ENCODE measurements around the gene CACNA1D.
A peak's percentile ranks its signal among the peaks of the same experiment; 100 is the strongest.

The CACNA1D gene

DNA sequence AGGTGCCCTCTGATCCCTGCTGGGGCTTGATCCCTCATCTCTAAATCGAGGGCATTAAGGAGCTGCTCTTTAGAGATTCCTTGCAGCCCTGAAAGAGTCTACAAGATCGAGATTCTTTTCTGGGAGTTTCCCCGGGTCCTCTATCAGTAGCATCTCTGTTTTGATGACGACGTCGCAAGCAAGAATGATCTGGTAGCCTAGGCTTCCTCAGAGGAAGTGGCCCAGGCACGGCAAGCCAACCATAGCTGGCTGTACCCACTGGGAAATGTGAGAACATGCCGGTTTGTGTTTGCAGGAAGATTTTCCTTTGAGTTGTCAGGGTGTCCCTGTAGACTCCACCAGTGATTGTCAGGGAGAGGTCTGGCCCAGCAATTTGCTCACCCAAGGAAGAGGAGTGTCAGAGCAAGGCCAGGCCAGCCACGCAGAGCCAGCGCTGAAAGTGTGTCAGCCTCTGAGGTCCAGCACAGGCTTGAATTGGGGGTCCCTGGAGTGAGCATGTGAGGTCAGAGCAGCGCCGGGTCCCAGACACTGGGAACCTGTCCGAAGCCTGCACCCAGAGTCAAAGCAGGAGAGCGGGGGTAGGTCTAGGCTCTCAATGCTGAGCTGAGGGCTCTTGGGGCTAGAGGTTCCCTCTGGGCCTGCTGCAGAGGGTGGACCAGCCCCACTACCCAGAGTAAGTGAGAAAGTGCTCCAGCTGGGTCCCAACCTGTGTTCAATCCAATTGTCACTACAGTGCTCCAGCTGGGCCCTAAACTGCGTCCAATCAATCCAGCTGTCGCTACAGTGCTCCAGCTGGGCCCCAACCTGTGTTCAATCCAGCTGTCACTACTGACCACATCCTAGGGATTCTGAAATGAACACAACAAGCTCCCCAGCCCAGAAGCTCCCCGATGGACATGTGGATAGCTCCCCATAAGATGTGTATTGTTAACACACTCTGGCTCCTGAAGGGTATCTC lies 256.1 kb downstream of the CACNA1D start:
- H3K4me3 ChIP-seq (ENCODE audit: low read depth, low read length): no peak overlapping the region
- TF ChIP-seq, protein P1, sequence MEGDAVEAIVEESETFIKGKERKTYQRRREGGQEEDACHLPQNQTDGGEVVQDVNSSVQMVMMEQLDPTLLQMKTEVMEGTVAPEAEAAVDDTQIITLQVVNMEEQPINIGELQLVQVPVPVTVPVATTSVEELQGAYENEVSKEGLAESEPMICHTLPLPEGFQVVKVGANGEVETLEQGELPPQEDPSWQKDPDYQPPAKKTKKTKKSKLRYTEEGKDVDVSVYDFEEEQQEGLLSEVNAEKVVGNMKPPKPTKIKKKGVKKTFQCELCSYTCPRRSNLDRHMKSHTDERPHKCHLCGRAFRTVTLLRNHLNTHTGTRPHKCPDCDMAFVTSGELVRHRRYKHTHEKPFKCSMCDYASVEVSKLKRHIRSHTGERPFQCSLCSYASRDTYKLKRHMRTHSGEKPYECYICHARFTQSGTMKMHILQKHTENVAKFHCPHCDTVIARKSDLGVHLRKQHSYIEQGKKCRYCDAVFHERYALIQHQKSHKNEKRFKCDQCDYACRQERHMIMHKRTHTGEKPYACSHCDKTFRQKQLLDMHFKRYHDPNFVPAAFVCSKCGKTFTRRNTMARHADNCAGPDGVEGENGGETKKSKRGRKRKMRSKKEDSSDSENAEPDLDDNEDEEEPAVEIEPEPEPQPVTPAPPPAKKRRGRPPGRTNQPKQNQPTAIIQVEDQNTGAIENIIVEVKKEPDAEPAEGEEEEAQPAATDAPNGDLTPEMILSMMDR (IDR thresholded peaks at IDR 0.05; ENCODE audit: insufficient read depth, low read depth, low read length, missing control alignments): no peak
- peak; percentile 53 for DNase-seq (ENCODE audit: low read depth)

DNA sequence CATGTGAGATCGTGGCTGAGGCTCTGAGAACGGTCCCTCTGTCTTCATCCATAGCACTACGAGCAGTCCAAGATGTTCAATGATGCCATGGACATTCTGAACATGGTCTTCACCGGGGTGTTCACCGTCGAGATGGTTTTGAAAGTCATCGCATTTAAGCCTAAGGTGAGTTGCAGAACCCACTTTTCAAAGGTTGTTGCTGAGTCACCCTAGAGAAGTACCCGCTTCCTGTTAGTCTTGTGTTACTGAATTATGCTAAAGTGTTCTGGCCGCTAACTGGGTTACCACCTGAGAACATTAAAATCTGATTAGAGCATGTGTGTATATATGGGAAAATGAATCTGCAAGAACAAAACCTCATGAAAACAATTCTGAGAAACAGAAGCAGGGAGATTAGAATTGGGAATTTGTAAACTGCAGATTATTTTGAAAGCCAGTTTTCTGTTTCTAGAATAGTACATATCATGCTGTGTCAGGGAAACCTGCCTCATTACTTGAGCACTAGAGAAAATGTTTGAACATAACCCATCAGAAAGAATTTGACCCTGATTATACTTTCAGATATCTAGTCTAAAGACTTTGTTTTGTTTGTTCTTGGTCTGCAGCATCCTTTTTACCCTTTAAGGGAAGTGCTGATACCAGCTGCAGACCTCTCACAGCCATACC lies 259.2 kb downstream of the CACNA1D start:
- no peak overlapping the region for H3K4me3 ChIP-seq (ENCODE audit: low read depth, low read length)
- TF ChIP-seq, protein P1 (IDR thresholded peaks at IDR 0.05; ENCODE audit: insufficient read depth, low read depth, low read length, missing control alignments): no peak
- peak; percentile 68 for DNase-seq (ENCODE audit: low read depth)

DNA sequence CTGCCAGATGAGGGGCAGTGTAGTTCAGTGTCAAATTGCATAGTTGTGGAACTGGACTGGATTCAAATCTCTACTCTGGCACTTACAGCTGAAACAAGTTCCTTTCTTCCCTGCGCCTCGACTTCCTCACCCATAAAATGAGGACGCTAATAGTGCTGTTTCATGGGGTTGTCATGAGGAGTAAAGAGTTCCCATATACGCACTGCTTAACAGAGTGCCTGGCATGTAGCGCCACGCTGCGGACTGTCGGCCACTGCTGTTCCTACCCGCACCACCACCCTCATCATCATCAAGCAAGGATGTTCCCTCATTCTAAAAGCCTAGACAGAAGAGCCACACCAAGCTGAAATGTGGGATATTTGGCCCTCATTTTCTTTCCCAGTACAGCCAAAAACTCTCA lies 259.9 kb downstream of the CACNA1D start:
- DNase-seq (ENCODE audit: low read depth): no peak
- H3K4me3 ChIP-seq (ENCODE audit: low read depth, low read length): no peak overlapping the region
- TF ChIP-seq, protein P1 (IDR thresholded peaks at IDR 0.05; ENCODE audit: insufficient read depth, low read depth, low read length, missing control alignments): no peak

DNA sequence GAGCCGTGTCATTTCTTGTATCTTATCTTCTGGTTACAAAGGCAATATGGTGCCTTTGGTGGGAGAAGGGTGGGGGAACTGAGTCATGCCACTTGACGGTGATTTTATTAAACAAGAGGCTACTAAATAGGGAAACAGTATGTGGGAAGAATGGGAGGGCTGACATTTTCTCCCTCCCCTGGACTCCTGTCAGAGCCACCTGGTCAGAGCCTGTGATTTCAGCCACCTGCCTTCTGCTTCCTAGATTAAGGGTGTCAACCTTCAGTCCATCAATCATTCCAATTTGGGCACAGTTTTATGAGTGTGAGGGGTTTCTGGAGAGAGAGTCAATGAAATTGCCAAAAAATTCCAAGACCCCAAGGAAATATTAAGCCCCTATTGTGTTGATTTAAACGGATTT lies 264.4 kb downstream of the CACNA1D start:
- TF ChIP-seq, protein P1 (IDR thresholded peaks at IDR 0.05; ENCODE audit: insufficient read depth, low read depth, low read length, missing control alignments): no peak
- no peak for DNase-seq (ENCODE audit: low read depth)
- H3K4me3 ChIP-seq (ENCODE audit: low read depth, low read length): no peak overlapping the region

DNA sequence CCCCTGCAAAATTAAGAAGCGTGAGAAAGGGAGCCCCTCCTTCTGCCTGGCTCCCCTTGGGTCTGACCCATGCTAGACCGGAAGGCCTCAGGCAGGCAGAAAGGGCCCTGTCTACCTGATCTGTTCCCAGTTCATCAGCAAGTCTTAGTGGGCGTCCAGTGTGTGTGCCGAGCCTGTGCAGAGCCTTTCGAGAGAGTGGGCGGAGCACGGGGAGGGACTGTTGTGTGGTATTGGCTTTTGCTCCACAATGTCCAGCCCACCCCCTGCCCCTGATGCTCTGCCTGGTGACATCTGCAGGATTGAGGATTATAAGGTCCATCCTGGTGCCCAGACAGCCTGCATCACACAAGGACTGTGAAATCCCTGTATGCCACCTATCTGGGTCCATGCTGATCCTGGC lies 268.9 kb downstream of the CACNA1D start:
- TF ChIP-seq, protein P1 (IDR thresholded peaks at IDR 0.05; ENCODE audit: insufficient read depth, low read depth, low read length, missing control alignments): no peak

DNA sequence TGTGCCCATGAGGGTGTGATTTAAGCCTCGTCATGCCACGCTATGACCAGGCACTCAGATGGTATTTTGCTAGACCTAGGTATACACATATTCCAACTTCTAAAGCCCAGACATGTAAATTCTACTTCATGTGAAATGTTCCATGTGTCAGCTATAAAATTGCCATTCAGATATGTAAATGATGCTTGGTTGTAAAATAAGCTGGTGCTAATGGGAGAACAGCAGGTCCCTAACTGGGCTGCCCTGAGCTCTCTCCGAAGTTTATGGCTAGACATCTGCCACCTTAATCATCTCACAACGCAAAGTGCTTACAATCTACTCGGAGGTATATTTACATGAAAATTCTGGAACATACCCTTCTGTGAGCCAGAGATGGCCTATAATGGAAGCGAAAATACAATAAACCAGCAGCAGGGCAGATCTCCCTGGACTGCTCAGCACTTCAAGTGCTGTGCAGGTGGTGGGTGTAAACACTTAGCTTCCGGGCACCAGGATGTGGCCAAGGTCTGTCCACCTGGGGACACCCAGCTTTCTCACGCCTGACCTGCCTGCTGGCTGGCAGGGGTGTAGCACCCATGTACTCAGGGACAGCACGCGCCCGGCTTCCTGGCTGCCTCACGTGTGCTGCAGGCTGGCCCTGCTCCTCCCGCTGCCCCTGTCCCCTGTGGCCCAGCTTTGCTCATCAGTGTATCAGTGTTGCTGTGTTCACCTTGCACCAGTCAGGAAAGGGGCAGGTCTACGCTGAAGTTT lies 269.8 kb downstream of the CACNA1D start:
- no peak for DNase-seq (ENCODE audit: low read depth)
- H3K4me3 ChIP-seq (ENCODE audit: low read depth, low read length): no peak overlapping the region
- TF ChIP-seq, protein P1 (IDR thresholded peaks at IDR 0.05; ENCODE audit: insufficient read depth, low read depth, low read length, missing control alignments): no peak

More for the DNA sequence above, 268.9 kb downstream of the CACNA1D start:
- no peak for DNase-seq (ENCODE audit: low read depth)
- H3K4me3 ChIP-seq (ENCODE audit: low read depth, low read length): no peak overlapping the region
